ENCODE data around the gene PRDM16.

DNA sequence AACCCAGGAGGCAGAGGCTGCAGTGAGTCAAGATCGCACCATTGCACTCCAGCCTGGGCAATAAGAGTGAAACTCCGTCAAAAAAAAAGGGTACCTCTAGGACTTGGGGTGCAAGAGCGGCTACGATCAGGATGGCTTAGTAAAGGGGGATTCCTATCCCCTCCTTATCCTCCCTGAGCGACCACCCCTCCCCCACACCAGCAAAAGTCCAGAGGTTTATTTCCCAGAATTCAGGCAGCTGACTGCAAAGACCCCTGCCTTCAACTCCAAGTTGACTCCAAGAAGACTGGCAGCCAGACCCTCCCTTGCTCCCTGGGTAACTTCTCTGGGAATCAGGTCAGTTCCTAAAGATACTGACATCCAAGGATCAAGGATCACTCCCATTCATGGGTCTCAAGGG lies 12.4 kb upstream of the PRDM16 start:
- TF ChIP-seq, protein P1, sequence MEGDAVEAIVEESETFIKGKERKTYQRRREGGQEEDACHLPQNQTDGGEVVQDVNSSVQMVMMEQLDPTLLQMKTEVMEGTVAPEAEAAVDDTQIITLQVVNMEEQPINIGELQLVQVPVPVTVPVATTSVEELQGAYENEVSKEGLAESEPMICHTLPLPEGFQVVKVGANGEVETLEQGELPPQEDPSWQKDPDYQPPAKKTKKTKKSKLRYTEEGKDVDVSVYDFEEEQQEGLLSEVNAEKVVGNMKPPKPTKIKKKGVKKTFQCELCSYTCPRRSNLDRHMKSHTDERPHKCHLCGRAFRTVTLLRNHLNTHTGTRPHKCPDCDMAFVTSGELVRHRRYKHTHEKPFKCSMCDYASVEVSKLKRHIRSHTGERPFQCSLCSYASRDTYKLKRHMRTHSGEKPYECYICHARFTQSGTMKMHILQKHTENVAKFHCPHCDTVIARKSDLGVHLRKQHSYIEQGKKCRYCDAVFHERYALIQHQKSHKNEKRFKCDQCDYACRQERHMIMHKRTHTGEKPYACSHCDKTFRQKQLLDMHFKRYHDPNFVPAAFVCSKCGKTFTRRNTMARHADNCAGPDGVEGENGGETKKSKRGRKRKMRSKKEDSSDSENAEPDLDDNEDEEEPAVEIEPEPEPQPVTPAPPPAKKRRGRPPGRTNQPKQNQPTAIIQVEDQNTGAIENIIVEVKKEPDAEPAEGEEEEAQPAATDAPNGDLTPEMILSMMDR (IDR thresholded peaks at IDR 0.05; ENCODE audit: borderline replicate concordance, extremely low read depth, low read length, poor library complexity, severe bottlenecking): no peak
- TF ChIP-seq EZH2 (IDR thresholded peaks at IDR 0.05; ENCODE audit: borderline replicate concordance, low read depth, low read length, severe bottlenecking): no peak
